Lower lobe of right lung (tissue), 2 donors: ENCODE data around the gene MYO1D. TPM values are rescaled to one million over a fixed set of nuclear protein-coding genes. Genes with fewer than 3 reads are reported as not detected.

ENCODE experiments used
- ATAC-seq, 2 donors: fragments of 200-7000 bp; cut with Tn5 transposase; one replicate each; pipeline ENCODE4 v1.9.1; 2020 to 2022; ENCODE audit warnings: mild to moderate bottlenecking in 2 of 2, moderate library complexity in 2 of 2
- DNase-seq: peaks from one replicate; pipeline ENCODE4 v3.0.0-alpha.2; 2020
- H3K27ac ChIP-seq: fragments of 200-600 bp; one replicate; pipeline ENCODE4 v1.8.0; 2022
- H3K27me3 ChIP-seq: fragments of 200-600 bp; one replicate; pipeline ENCODE4 v1.8.0; 2022; ENCODE audit warnings: low read depth
- H3K36me3 ChIP-seq: fragments of 200-600 bp; one replicate; pipeline ENCODE4 v1.8.0; 2022; ENCODE audit warnings: mild to moderate bottlenecking
- H3K4me1 ChIP-seq: fragments of 200-600 bp; one replicate; pipeline ENCODE4 v1.8.0; 2022
- H3K4me3 ChIP-seq: fragments of 200-600 bp; one replicate; pipeline ENCODE4 v1.8.0; 2022; ENCODE audit warnings: mild to moderate bottlenecking
- H3K9me3 ChIP-seq: fragments of 200-600 bp; one replicate; pipeline ENCODE4 v1.8.0; 2022
- intact Hi-C: fragments of 100-400 bp; cut with DNase I; formaldehyde crosslinking; loops from one replicate; pipeline ENCODE4 v1.11.0; 2022
- total RNA-seq: library from RNA; stranded (reverse); fragmentation: NEBNext Ultra II Directional; extraction: Animal tissue kit (Norgen Biotek cat#: 25700); gene quantifications from one replicate; pipeline ENCODE4 v1.2.1, GENCODE V29; 2021
- TF ChIP-seq, protein P1 (sequence below): fragments of 200-600 bp; IDR thresholded peaks from one replicate; pipeline ENCODE4 v1.8.0; 2022; ENCODE audit warnings: antibody characterized with exemption, mild to moderate bottlenecking
- donor health status: DM: no; HTN: yes; CAD: no; lungs with severe emphysema.

Gene MYO1D
- total RNA-seq, 1 donor from 2014 or later: 58.0 TPM

DNA sequence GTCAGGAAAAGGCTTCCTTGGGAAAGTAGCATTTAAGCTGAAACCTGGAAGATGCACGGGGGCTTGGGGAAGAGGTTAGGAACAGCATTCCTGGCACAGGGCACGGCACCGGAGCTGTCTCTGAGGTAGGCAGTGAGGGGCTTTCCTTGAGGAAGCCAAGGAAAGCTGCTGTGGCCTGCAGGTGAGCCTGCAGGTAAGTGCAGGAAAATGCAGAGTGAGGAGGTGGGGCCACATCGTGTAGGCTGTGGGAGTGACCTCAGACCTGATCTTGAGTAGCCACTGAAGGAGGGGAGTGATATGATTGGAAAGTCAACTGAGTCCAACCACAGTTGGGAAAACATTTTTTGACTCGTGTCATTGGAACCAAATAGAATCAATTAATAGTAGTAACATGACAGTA lies 310.6 kb downstream of the MYO1D start:
- no peaks in the 10 kb centered on the region for H3K9me3 ChIP-seq
- no peaks in the 10 kb centered on the region for H3K36me3 ChIP-seq
- no peak for ATAC-seq
- no peak overlapping the region for H3K27ac ChIP-seq
- no peaks in the 10 kb centered on the region for H3K27me3 ChIP-seq
- no peaks in the 10 kb centered on the region for H3K4me1 ChIP-seq
- intact Hi-C loops: no loop called here
- TF ChIP-seq, protein P1, sequence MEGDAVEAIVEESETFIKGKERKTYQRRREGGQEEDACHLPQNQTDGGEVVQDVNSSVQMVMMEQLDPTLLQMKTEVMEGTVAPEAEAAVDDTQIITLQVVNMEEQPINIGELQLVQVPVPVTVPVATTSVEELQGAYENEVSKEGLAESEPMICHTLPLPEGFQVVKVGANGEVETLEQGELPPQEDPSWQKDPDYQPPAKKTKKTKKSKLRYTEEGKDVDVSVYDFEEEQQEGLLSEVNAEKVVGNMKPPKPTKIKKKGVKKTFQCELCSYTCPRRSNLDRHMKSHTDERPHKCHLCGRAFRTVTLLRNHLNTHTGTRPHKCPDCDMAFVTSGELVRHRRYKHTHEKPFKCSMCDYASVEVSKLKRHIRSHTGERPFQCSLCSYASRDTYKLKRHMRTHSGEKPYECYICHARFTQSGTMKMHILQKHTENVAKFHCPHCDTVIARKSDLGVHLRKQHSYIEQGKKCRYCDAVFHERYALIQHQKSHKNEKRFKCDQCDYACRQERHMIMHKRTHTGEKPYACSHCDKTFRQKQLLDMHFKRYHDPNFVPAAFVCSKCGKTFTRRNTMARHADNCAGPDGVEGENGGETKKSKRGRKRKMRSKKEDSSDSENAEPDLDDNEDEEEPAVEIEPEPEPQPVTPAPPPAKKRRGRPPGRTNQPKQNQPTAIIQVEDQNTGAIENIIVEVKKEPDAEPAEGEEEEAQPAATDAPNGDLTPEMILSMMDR: no peak
- no peak for DNase-seq
- no peak overlapping the region for H3K4me3 ChIP-seq

GRCh38 chr17:32565401-32565800 lies 311.5 kb downstream of the MYO1D start:
- Histone ChIP-seq H3K4me3 (no peak overlapping the region), H3K27ac (no peak overlapping the region), H3K4me1 (no peaks in the 10 kb centered on the region), H3K27me3 (no peaks in the 10 kb centered on the region), H3K9me3 (no peaks in the 10 kb centered on the region), H3K36me3 (no peaks in the 10 kb centered on the region)
- TF ChIP-seq, protein P1: no peak
- intact Hi-C loops: no loop called here
- ATAC-seq: no peak
- DNase-seq: no peak

DNA sequence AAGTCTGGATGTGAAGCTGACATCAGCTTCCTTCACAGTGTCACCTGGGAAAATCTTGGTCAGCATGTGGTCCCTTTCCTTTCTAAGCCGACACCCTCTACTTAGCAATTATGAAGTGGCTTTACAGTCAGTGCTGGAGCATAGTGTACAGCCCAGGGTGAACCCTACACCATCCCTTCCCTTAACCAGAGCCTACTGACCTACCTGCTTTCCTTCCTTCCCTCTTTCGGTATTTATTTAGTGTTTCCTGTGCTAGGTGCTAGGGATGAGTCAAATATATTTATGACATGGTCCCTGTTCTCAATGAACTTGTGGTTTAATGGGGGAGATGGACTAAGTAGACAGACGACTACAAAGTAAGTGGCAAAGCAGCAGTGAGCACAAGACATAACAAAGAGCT lies 312.6 kb downstream of the MYO1D start:
- Histone ChIP-seq H3K4me1 (no peaks in the 10 kb centered on the region), H3K36me3 (no peaks in the 10 kb centered on the region), H3K4me3 (no peak overlapping the region), H3K27me3 (no peaks in the 10 kb centered on the region), H3K27ac (no peak overlapping the region), H3K9me3 (no peaks in the 10 kb centered on the region)
- ATAC-seq (peak in 1 of 2 donors; percentile 34), DNase-seq (no peak)
- intact Hi-C loops: no loop called here
- TF ChIP-seq, protein P1: no peak

DNA sequence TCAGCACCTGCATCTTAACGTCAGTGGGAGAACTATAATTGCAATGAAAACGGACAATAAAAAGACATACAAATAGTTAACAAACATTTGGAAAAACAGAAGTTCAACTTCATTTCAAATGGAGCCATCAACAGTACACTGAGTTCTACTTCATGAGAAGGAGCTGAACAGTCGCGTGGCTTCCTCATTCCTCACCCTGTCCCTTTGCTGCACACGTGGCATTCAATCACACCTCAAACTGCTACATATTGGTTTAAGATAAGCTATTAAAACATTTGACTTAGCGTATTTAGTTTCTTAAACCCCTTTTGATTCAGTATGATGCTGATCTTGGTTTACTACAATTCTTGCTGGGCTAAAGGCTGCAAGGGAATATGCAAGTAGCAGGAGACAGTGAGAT lies 313.3 kb downstream of the MYO1D start:
- intact Hi-C loops: no loop called here
- Histone ChIP-seq H3K4me1 (no peaks in the 10 kb centered on the region), H3K9me3 (no peaks in the 10 kb centered on the region), H3K27ac (no peak overlapping the region), H3K4me3 (no peak overlapping the region), H3K36me3 (no peaks in the 10 kb centered on the region), H3K27me3 (no peaks in the 10 kb centered on the region)
- DNase-seq (no peak), ATAC-seq (no peak)
- TF ChIP-seq, protein P1: no peak

DNA sequence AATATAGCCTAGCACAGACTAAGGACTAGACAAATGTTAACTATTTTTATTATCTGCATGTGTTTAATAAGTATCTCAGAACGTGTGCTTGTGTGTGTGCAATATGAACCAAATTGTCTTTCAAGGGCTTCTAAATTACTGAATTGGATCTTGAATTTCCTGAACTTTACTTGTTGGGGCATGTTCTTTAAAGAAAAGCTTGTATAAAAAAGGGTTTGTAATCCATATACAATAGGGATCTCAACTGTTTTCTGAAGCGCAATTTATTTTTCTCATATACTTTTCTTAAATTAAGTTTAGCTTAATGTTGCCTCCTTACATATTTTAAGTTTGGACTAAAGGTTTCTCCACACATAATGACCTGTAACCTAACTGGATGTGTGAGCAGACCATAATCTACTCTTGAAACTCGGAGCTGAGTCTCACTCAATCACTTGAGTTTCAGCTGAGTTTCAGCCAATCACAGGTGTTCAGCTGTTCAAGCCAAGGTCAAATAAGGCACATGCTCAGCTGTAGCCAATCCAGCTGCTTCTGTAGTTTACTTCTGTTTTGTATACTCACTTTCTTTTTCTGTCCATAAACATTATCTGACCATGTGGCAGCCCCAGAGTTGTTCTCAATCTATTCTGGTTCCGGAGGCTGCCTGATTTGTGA lies 317.8 kb downstream of the MYO1D start:
- intact Hi-C loops: no loop called here
- no peaks in the 10 kb centered on the region for H3K9me3 ChIP-seq
- DNase-seq (no peak), ATAC-seq (no peak)
- no peaks in the 10 kb centered on the region for H3K27me3 ChIP-seq
- no peak overlapping the region for H3K27ac ChIP-seq
- H3K36me3 ChIP-seq: no peaks in the 10 kb centered on the region
- TF ChIP-seq, protein P1: no peak
- no peak overlapping the region for H3K4me3 ChIP-seq
- no peaks in the 10 kb centered on the region for H3K4me1 ChIP-seq
